ENCODE data around the gene CCAR1. TPM values are rescaled to one million over a fixed set of nuclear protein-coding genes. Genes with fewer than 3 reads are reported as not detected.
"Not testable (repeated sequence)": the region's sequence is repeated elsewhere in the genome, so short reads cannot be mapped to it uniquely, and the experiment has no call there.

Gene CCAR1
- polyA plus RNA-seq, 2 of the 4 experiments (the other 2 are of a cell fraction), result 98.8 to 107 TPM

- POLR2A ChIA-PET, result no interaction called here
- FAIRE-seq (no peak), ATAC-seq (no peak; a peak in 1 of 6 replicates), DNase-seq (ENCODE audit: low read depth in 1 of 2, low spot score in 1 of 2) (no peak)
- H3K27ac ChIP-seq, result no peak overlapping the region
- no peak overlapping the region for H3K4me3 ChIP-seq
- H3K9me3 ChIP-seq, result no peaks in the 10 kb centered on the region
- no peak for TF ChIP-seq MAX (IDR thresholded peaks at IDR 0.05)
- no peak for TF ChIP-seq RCOR1 (IDR thresholded peaks at IDR 0.05; ENCODE audit: low read depth, low read length)
- no peak for TF ChIP-seq GATA3 (IDR thresholded peaks at IDR 0.05; ENCODE audit: borderline replicate concordance)
- no peak for TF ChIP-seq CHD2 (IDR thresholded peaks at IDR 0.05; ENCODE audit: low read length, partially characterized antibody)
- TF ChIP-seq MYC (IDR thresholded peaks at IDR 0.05; ENCODE audit: borderline replicate concordance, low read length), result no peak
- no peak for TF ChIP-seq MAZ (IDR thresholded peaks at IDR 0.05; ENCODE audit: borderline replicate concordance, low read depth, low read length)
- TF ChIP-seq HOXA7 (CRISPR knock-in tag; IDR thresholded peaks at IDR 0.05), result no peak
- TF ChIP-seq POLR2AphosphoS2 (conservative IDR thresholded peaks at IDR 0.05; ENCODE audit: low read length), result no peak
- TF ChIP-seq ATOH8 (CRISPR knock-in tag; IDR thresholded peaks at IDR 0.05; ENCODE audit: low read depth), result no peak
- no peak for TF ChIP-seq HDAC2 (IDR thresholded peaks at IDR 0.05)
- TF ChIP-seq CBX8 (IDR thresholded peaks at IDR 0.05), result no peak
- no peak for TF ChIP-seq FOXS1 (CRISPR knock-in tag; IDR thresholded peaks at IDR 0.05)
- no peak for TF ChIP-seq BCL3 (IDR thresholded peaks at IDR 0.05)
- no peak for TF ChIP-seq CBX2 (IDR thresholded peaks at IDR 0.05; ENCODE audit: borderline replicate concordance, low read depth)
- TF ChIP-seq PHF8 (IDR thresholded peaks at IDR 0.05; ENCODE audit: borderline replicate concordance, low read depth), result no peak
- no peak for TF ChIP-seq REST (IDR thresholded peaks at IDR 0.05)
- no peak for TF ChIP-seq USF2 (IDR thresholded peaks at IDR 0.05)
- CTCF ChIA-PET, result interaction anchor here (0.6 to 1.8 kb wide), 3 partner anchors 11 to 46 kb away, joined by 3 to 9 read pairs (median 6); partner anchors contain the start of gene STOX1
- no peak overlapping the region for H3K4me2 ChIP-seq
- peaks cover 4% of the 10 kb centered on the region; the same call in 1 of the 3 replicates for H3K4me1 ChIP-seq
- WGBS (ENCODE audit: missing lambda C conversion rate), result 53% methylated on average over 4 of the region's 4 CpGs
These were observed 95.9 kb downstream of the CCAR1 start for GRCh38 chr10:68816796-68817412.

- FAIRE-seq; DNase-seq (ENCODE audit: low read depth in 1 of 2, low spot score in 1 of 2); H3K4me3 ChIP-seq; ATAC-seq; H3K4me1 ChIP-seq; H3K27ac ChIP-seq; H3K9me3 ChIP-seq; H3K4me2 ChIP-seq; POLR2A ChIA-PET: not testable (repeated sequence)
- 100% methylated on average over 1 of the region's 1 CpG for WGBS (ENCODE audit: missing lambda C conversion rate)
- CTCF ChIA-PET, result interaction anchor here (1.2 to 1.6 kb wide), 2 partner anchors 10 to 13 kb away, joined by 5 to 6 read pairs; no protein-coding TSS in a partner anchor
These were observed 99.3 kb downstream of the CCAR1 start for GRCh38 chr10:68820359-68820758.

All from A549 (cell line).